Endothelial cell of umbilical vein (primary cell): ENCODE data around the gene ZPLD1. TPM values are rescaled to one million over a fixed set of nuclear protein-coding genes. Genes with fewer than 3 reads are reported as not detected.

Experiments used
- BruUV-seq: library from RNA; stranded (reverse); fragments of 400-500 nt; replicated peaks from 2 replicates; lab custom pipeline; 2021; lab: Mats Ljungman, UMichigan
- CTCF ChIA-PET: fragments of 300-600, 350-600 bp; sonication (Branson Sonifier 250); formaldehyde crosslinking; loops from one replicate; lab custom pipeline; 2021; ENCODE audit warnings: antibody characterized with exemption, inconsistent platforms; lab: Charles Lee
- POLR2A ChIA-PET: fragments of 300-600, 350-600 bp; sonication (Branson Sonifier 250); formaldehyde crosslinking; loops from one replicate; lab custom pipeline; 2021; ENCODE audit warnings: antibody characterized with exemption, inconsistent platforms; lab: Charles Lee
- DNase-seq: peaks from one replicate; pipeline ENCODE4 v3.0.0-alpha.2; 2011; ENCODE audit warnings: low read depth, low spot score
- FAIRE-seq: peaks from 2 replicates; lab custom pipeline; 2011; peaks lifted over from hg19 to GRCh38; lab: Jason Lieb, UNC
- H2AFZ ChIP-seq: 2 replicates; pipeline ENCODE4 v1.6.0; 2012; ENCODE audit warnings: low read depth, low read length, control low read depth, inconsistent platforms
- H3K27ac ChIP-seq: 2 replicates; pipeline ENCODE4 v1.5.1; 2011; ENCODE audit warnings: low read depth, mild to moderate bottlenecking, control low read depth, low read length, moderate library complexity; ENCODE audit not compliant: insufficient read depth
- H3K27me3 ChIP-seq, 2 experiments: 2 replicates each; pipeline versions ENCODE4 v1.6.0 to v1.6.1; 2011; ENCODE audit warnings: low read length in 2 of 2, mixed read lengths in 1 of 2; ENCODE audit not compliant: control insufficient read depth in 2 of 2, insufficient read depth in 2 of 2
- H3K36me3 ChIP-seq, 2 experiments: 2 replicates in 1 of 2; 3 replicates in 1 of 2; pipeline ENCODE4 v1.5.1; 2011; ENCODE audit warnings: low read length in 2 of 2, mild to moderate bottlenecking in 1 of 2, moderate library complexity in 1 of 2; ENCODE audit not compliant: control insufficient read depth in 2 of 2, insufficient read depth in 2 of 2; ENCODE audit errors: extremely low read depth in 1 of 2
- H3K4me1 ChIP-seq: 3 replicates; pipeline ENCODE4 v1.5.1; 2011; ENCODE audit warnings: mild to moderate bottlenecking, low read length; ENCODE audit not compliant: control insufficient read depth, insufficient read depth; ENCODE audit errors: extremely low read depth
- H3K4me2 ChIP-seq: 2 replicates; pipeline ENCODE4 v1.6.1; 2011; ENCODE audit warnings: low read length, control low read depth, mixed read lengths; ENCODE audit not compliant: insufficient read depth
- H3K4me3 ChIP-seq, 3 experiments: fragments of 200-600 bp in 1 of 3; sonication (generic), shearing (Covaris generic) in 1 of 3; replicated peaks in 1 of 3; 2 replicates each; pipeline ENCODE4 v1.5.1; 2011 to 2016; ENCODE audit warnings: control low read depth in 3 of 3, low read length in 3 of 3, mild to moderate bottlenecking in 2 of 3, inconsistent platforms in 1 of 3, low read depth in 1 of 3, moderate library complexity in 1 of 3; ENCODE audit not compliant: insufficient read depth in 1 of 3
- H3K79me2 ChIP-seq: 2 replicates; pipeline ENCODE4 v1.6.0; 2012; ENCODE audit warnings: low read length, inconsistent platforms; ENCODE audit not compliant: control insufficient read depth, insufficient read depth
- H3K9ac ChIP-seq: replicated peaks from 2 replicates; pipeline ENCODE3; 2011; ENCODE audit warnings: low read length, control low read depth; ENCODE audit not compliant: insufficient read depth; ENCODE audit errors: extremely low read depth
- H3K9me1 ChIP-seq: replicated peaks from 3 replicates; pipeline ENCODE4 v1.6.0; 2011; ENCODE audit warnings: mild to moderate bottlenecking, low read length; ENCODE audit not compliant: control insufficient read depth, insufficient read depth; ENCODE audit errors: extremely low read depth
- H3K9me3 ChIP-seq: replicated peaks from 2 replicates; pipeline ENCODE4 v1.5.1; 2012; ENCODE audit warnings: low read length, inconsistent platforms; ENCODE audit not compliant: control insufficient read depth, insufficient read depth
- H4K20me1 ChIP-seq: replicated peaks from 2 replicates; pipeline ENCODE3; 2011; ENCODE audit warnings: mild to moderate bottlenecking, low read length; ENCODE audit not compliant: control insufficient read depth, insufficient read depth; ENCODE audit errors: extremely low read depth
- EZH2 ChIP-seq: IDR thresholded peaks from 2 replicates; pipeline ENCODE4 v1.6.1; 2012; ENCODE audit warnings: borderline replicate concordance, low read depth, mild to moderate bottlenecking, moderate library complexity, low read length, inconsistent platforms; ENCODE audit not compliant: severe bottlenecking
- FOS ChIP-seq: IDR thresholded peaks from 2 replicates; pipeline ENCODE4 v1.6.1; 2011; ENCODE audit warnings: mild to moderate bottlenecking, low read length, moderate library complexity, borderline replicate concordance; ENCODE audit not compliant: insufficient read depth
- GATA2 ChIP-seq: IDR thresholded peaks from 2 replicates; pipeline ENCODE4 v1.7.0; 2011; ENCODE audit warnings: low read depth, mild to moderate bottlenecking, moderate library complexity, mixed read lengths, low read length; ENCODE audit not compliant: insufficient read length, insufficient read depth
- JUN ChIP-seq: IDR thresholded peaks from 2 replicates; pipeline ENCODE4 v1.6.1; 2011; ENCODE audit warnings: borderline replicate concordance, low read depth; ENCODE audit not compliant: insufficient read length, insufficient read depth
- MAX ChIP-seq: IDR thresholded peaks from 2 replicates; pipeline ENCODE4 v1.6.1; 2011; ENCODE audit not compliant: insufficient read depth, insufficient read length
- MYC ChIP-seq: IDR thresholded peaks from one replicate; pipeline ENCODE4 v1.6.1; 2011; ENCODE audit warnings: mild to moderate bottlenecking, low read depth, low read length
- POLR2A ChIP-seq: IDR thresholded peaks from 2 replicates; pipeline ENCODE4 v1.6.1; 2012; ENCODE audit warnings: low read depth, mild to moderate bottlenecking, control low read depth, low read length
- POLR2AphosphoS5 ChIP-seq: IDR thresholded peaks from 2 replicates; pipeline ENCODE4 v1.6.1; 2012; ENCODE audit warnings: low read depth, mild to moderate bottlenecking, control low read depth, low read length, moderate library complexity; ENCODE audit not compliant: insufficient read depth
- dilution Hi-C: fragments of 300-500 bp; cut with MboI; formaldehyde crosslinking; loops from one replicate; pipeline ENCODE4 v1.15.0; 2019; ENCODE audit warnings: low sequenced_read_pairs; ENCODE audit not compliant: extremely low pct_ligation_motif_present
- intact Hi-C: fragments of 100-400 bp; cut with micrococcal nuclease; formaldehyde crosslinking; loops from one replicate; pipeline ENCODE4 v1.10.0; 2022
- polyA plus RNA-seq, 4 experiments: library from polyadenylated mRNA; depleted of rRNA in 3 of 4; stranded (reverse) in 3 of 4; unstranded in 1 of 4; fragments of >200 nt; gene quantifications; 2 replicates each; pipeline versions ENCODE4 v1.2.1 to v1.2.3, GENCODE V29; 2011 to 2012; ENCODE audit warnings: missing spikeins in 1 of 4
- total RNA-seq: library from RNA; stranded (reverse); gene quantifications from 2 replicates; pipeline ENCODE4 v1.2.3, GENCODE V29; 2021
- TF ChIP-seq, protein P1 (sequence below), 2 donors: IDR thresholded peaks; 1 replicate in 1 of 2; 2 replicates in 1 of 2; pipeline ENCODE4 v1.5.1; 2011; ENCODE audit warnings: low read length in 2 of 2, mild to moderate bottlenecking in 2 of 2, moderate library complexity in 2 of 2, control low read depth in 1 of 2, inconsistent platforms in 1 of 2, low read depth in 1 of 2; ENCODE audit not compliant: insufficient read depth in 1 of 2; ENCODE audit errors: extremely low read depth in 1 of 2

The ZPLD1 gene
- total and polyA plus RNA-seq, 2 donors (not counting 3 experiments of a cell fraction or from before 2014, with no cell fraction given): not detected

- Histone ChIP-seq H2AFZ (no peak overlapping the region), H3K9me1 (no peaks in the 10 kb centered on the region), H3K9me3 (no peaks in the 10 kb centered on the region), H3K4me2 (no peak overlapping the region), H4K20me1 (no peaks in the 10 kb centered on the region), H3K9ac (no peak overlapping the region), H3K36me3 (no peaks in the 10 kb centered on the region), H3K79me2 (no peaks in the 10 kb centered on the region), H3K4me3 (no peak overlapping the region), H3K27me3 (peaks cover 2 to 6% of the 10 kb centered on the region in 2 experiments), H3K27ac (no peak overlapping the region), H3K4me1 (no peaks in the 10 kb centered on the region)
- DNase-seq (no peak), FAIRE-seq (no peak)
- ChIA-PET POLR2A (no interaction called here), CTCF (no interaction called here)
- intact Hi-C loops: no loop called here
- TF ChIP-seq MYC (no peak), FOS (no peak)
- BruUV-seq: no TSS peak
- dilution Hi-C loops: no loop called here
These were observed 7.0 kb downstream of the ZPLD1 start for GRCh38 chr3:102441832-102442231.

DNA sequence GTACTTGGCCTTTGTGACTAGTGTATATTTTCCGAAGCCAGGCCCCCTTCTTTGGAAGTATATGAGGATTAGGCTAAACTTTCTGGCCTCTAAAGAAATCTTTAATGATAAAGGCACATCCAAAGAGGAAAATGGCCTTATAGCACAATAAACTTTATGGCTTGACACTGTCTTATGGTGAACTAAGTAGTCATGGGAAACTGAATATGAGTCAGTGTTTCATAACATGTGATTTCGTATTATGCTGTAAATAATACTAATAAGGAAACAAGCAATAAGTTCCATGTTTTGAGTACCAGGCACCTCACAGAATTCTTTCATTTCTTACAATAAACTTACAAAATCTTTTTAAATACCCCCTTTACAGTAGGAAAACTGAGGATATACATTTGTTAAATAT, 8.2 kb downstream of the ZPLD1 start:
- intact Hi-C loops: no loop called here
- no peak overlapping the region for H3K4me3 ChIP-seq
- no TSS peak for BruUV-seq
- ChIA-PET POLR2A (no interaction called here), CTCF (no interaction called here)
- TF ChIP-seq, protein P1, sequence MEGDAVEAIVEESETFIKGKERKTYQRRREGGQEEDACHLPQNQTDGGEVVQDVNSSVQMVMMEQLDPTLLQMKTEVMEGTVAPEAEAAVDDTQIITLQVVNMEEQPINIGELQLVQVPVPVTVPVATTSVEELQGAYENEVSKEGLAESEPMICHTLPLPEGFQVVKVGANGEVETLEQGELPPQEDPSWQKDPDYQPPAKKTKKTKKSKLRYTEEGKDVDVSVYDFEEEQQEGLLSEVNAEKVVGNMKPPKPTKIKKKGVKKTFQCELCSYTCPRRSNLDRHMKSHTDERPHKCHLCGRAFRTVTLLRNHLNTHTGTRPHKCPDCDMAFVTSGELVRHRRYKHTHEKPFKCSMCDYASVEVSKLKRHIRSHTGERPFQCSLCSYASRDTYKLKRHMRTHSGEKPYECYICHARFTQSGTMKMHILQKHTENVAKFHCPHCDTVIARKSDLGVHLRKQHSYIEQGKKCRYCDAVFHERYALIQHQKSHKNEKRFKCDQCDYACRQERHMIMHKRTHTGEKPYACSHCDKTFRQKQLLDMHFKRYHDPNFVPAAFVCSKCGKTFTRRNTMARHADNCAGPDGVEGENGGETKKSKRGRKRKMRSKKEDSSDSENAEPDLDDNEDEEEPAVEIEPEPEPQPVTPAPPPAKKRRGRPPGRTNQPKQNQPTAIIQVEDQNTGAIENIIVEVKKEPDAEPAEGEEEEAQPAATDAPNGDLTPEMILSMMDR (IDR thresholded peaks at IDR 0.05; ENCODE audit: extremely low read depth in 1 of 2, insufficient read depth in 1 of 2, low read depth in 1 of 2, low read length in 2 of 2): no peak
- TF ChIP-seq JUN: no peak
- no peak for TF ChIP-seq FOS
- no peak for TF ChIP-seq GATA2
- TF ChIP-seq EZH2: no peak
- no peak for TF ChIP-seq POLR2A
- TF ChIP-seq POLR2AphosphoS5: no peak
- TF ChIP-seq MAX: no peak
- TF ChIP-seq MYC: no peak
- DNase-seq (no peak), FAIRE-seq (no peak)
- H3K27me3 ChIP-seq: peaks cover 2 to 6% of the 10 kb centered on the region in 2 experiments
- H3K27ac ChIP-seq: no peak overlapping the region
- H3K79me2 ChIP-seq: no peaks in the 10 kb centered on the region
- H3K9me1 ChIP-seq: no peaks in the 10 kb centered on the region
- dilution Hi-C loops: no loop called here
- H3K4me1 ChIP-seq: no peaks in the 10 kb centered on the region
- H3K9ac ChIP-seq: no peak overlapping the region
- H3K9me3 ChIP-seq: no peaks in the 10 kb centered on the region
- no peaks in the 10 kb centered on the region for H4K20me1 ChIP-seq
- H2AFZ ChIP-seq: no peak overlapping the region
- H3K36me3 ChIP-seq: no peaks in the 10 kb centered on the region
- no peak overlapping the region for H3K4me2 ChIP-seq
